HG02763 (cell line): ENCODE results near the gene CFHR1.
"Not testable (repeated sequence)": the region's sequence is repeated elsewhere in the genome, so short reads cannot be mapped to it uniquely, and the experiment has no call there.

Source experiments
- ATAC-seq: cut with Tn5 transposase; IDR thresholded peaks from one replicate; pipeline ENCODE4 v1.9.1; 2021; ENCODE audit warnings: mild to moderate bottlenecking, moderate library complexity; ENCODE audit not compliant: unreplicated experiment

Gene CFHR1

DNA sequence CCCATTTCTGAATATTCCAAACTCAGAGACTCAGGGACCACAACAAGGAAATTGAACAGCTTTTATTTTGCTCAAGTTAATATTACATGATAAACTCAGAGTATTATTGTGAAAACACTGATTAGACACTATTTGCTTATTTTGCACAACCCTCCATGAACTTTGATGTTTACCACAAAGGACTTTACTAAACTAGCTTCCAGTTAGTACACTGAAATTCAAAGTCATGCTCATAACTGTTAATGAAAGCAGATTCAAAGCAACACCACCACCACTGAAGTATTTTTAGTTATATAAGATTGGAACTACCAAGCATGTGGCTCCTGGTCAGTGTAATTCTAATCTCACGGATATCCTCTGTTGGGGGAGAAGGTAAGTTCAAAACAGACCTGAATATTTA, at the start of gene CFHR1:
CFHR1 (plus strand) TSS at position 201 of the 400 bp plus-strand sequence; CDS start at position 315, 114 bp downstream.
- not testable (repeated sequence) for ATAC-seq

DNA sequence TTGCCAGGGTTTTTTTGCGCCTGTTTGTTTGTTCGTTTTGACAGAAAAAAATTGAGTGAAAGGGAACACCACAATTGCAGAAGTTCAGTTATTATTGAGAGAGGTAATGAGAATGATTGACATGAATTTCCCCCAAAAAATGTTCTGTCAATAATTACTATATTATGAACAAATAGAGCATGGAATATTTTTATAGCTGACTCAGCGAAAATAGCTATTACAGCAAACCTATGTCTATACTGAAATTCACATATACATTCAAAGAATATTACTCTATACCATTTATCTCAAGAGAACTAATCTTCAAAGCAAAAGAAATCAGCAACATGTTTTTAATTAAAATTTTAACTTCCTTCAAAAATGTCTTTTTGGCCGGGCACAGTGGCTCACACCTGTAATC, 49.7 kb upstream of the CFHR1 start:
- not testable (repeated sequence) for ATAC-seq

DNA sequence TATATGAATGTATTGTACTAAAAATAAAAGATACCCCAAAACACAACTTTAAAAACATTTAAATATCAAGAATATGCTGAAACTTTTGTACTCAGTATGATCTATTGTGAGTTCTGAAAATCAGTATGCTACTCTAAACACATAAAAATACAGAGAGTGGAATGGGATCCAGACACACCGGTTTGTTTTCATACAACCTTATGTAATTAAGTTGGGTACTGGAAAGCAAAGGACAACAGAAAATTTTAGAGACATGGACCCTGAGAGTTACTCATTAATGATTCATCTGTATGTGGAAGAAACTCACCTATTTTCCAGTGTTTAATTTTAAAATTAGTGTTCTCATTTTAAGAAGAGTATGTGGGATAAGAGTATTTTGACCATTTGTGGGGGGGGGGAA, 45.8 kb upstream of the CFHR1 start:
- no peak for ATAC-seq

DNA sequence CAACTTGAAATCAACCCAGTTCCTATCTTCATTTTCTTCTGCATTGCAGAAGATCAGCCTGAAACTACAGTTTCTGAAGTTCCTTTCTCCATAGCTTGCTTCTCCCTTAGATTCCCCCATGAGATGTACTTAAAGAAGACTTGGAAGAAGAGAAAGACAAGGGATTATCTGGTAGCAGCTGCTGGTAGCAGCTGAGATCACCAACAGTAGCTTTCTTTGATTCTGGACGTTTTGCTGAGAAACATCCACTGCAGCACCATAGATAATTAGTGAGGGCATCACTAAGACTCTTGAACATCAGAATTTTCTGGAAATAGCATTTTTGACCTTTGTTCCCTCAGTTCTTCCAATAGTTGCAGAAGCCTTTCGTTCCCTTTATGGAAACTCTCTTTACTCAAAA, 45.4 kb upstream of the CFHR1 start:
- no peak for ATAC-seq

DNA sequence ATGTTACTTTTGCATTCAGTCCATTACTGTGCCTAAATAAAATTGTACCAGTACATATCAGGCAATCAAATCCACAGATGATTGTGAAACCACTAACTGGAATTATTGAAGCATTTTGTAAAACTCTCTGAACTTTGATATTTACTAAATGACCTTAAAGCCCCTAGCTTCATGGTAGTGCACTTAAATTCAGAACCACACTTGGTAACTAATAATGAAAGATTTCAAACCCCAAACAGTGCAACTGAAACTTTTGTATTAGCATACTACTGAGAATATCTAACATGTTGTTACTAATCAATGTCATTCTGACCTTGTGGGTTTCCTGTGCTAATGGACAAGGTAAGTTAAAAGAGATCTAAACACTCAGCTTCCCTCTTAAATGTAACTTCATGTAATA, 44.9 kb upstream of the CFHR1 start, which contains the start of gene CFHR3:
CFHR3 (plus strand) TSS at position 238 of the 400 bp plus-strand sequence; CDS start at position 285, 47 bp downstream.
- ATAC-seq: no peak

DNA sequence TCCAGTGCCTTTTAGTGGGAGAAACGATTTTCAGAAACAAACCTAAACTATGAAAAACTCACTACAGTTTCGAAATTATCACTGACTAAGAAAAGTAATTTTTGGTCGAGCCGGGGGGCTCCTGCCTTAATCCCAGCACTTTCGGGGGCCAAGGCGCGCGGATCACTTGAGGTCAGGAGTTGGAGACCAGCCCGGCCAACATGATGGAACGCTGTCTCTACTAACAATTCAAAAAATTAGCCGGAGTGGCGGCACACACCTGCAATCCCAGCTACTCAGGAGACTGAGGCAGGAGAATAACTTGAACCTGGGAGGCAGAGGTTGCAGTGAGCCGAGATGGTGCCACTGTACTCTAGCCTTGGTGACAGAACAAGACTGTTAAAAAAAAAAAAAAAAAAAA, 41.9 kb upstream of the CFHR1 start:
- no peak for ATAC-seq

DNA sequence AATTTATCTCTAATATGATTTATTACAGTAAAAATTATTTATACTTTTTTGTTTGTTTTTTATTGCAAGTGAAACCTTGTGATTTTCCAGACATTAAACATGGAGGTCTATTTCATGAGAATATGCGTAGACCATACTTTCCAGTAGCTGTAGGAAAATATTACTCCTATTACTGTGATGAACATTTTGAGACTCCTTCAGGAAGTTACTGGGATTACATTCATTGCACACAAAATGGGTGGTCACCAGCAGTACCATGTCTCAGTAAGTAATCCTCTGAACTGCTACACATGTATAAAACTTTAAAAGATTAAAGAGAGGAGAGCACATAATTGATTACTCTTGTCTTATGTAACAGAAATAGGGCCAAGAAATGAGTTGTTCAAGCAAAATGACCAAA, 40.4 kb upstream of the CFHR1 start:
- no peak for ATAC-seq

DNA sequence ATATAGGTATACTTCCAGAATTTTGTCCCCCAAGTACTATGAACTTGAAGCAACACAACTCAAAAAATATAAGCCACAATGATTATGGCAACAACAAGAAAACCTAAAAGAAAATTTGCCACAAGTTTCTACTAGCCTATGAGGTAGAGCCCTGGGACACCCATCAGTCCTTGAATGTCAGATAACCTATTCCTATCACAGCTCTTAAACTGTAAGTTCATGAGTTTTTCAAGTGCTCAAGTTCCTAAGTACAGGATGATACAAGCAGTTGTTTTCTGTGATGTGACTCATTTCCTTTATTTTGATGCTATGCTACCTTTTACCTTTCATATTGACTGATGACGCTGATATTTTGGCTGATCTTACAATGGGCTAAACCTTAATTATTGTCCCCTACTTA, 28.3 kb upstream of the CFHR1 start:
- ATAC-seq: not testable (repeated sequence)

DNA sequence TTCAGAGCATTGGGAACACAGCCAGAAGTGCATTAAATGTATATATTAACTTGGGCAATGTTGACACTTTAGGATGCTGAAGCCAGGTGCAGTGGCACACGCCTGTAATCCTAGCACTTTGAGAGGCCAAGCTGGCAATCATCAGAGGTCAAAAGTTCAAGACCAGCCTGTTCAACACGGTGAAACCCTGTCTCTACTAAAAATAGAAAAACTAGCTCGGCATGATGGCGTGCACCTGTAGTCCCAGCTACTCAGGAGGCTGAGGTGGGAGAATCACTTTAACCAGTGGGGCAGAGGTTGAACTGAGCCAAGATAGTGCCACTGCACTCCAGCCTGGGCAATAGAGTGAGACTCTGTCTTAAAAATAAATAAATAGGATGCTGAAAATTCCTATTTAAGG, 25.4 kb upstream of the CFHR1 start:
- not testable (repeated sequence) for ATAC-seq

DNA sequence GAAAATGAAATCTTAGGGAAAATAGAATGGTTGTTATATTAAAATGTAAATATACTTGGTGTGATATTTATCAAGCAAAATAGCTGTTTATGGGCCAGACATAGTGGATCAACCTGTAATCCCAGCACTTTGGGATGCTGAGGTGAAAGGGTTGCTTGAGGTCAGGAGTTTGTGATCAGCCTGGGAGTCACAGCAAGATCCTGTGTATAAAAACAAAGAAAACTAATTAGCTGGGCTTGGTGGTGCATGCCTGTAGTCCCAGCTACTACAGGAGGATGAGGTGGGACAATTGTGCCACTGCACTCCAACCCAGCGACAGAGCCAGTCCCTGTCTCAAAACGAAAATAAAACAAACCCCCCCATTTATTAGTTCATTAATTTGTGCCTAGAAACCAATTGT, 21.6 kb upstream of the CFHR1 start:
- no peak for ATAC-seq

DNA sequence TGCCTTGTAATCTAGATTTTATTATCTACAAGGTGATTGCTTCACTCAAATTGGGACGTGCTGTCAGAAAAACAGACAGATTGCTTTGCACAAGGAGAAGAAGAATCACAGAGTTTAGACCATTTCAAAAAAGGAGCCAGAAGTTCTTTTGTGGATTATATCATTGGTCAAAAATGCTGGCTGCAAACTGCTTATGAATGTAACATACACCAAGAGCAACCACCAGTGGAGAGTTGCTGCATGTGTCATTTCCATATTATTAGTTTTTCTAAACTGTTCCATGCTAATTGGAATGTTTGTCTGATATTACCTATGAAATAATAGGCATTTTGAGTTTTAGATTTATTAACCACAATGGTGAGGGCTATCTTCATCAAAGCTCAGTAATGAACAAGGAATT, 17.6 kb upstream of the CFHR1 start:
- ATAC-seq: not testable (repeated sequence)

DNA sequence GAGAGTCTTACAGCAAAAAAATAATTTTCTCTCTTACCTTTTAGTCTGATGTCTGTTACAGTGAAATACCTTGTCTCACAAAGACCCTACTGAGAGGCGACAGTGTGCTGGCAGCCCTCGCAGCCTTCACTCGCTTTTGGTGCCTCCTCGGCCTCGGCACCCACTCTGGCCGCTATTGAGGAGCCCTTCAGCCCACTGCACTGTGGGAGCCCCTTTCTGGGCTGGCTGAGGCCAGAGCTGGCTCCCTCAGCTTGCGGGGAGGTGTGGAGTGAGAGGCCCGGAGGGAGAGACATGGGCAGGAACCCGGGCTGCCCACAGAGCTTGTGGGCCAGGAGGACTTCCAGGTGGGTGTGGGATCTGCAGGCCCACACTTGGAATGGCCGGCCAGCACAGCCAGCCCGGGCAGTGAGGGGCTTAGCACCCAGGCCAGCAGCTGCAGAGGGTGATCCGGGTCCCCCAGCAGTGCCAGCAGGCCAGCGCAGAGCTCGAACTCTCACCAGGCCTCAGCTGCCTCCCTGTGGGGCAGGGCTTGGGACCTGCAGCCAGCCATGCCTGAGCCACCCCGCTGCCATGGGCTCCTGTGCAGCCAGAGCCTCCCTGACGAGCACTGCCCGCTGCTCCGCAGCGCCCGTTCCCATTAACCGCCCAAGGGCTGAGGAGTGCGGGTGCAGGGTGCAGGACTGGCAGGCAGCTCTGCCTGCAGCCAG, 10.8 kb upstream of the CFHR1 start:
- no peak for ATAC-seq

DNA sequence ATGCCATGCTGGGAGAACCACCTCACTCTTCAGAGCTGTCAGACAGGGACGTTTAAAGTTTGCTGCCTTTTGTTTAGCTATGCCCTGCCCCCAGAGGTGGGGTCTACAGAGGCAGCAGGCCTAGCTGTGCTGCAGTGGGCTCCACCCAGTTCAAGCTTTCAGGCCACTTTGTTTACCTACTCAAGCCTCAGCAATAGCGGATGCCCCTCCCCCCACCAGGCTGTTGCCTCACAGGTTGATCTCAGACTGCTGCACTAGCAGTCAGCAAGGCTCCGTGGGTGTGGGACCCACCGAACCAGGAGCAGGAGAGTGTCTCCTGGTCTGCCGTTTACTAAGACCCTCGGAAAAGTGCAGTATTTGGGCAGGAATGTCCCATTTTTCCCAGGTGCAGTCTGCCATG, 2.1 kb upstream of the CFHR1 start:
- not testable (repeated sequence) for ATAC-seq

DNA sequence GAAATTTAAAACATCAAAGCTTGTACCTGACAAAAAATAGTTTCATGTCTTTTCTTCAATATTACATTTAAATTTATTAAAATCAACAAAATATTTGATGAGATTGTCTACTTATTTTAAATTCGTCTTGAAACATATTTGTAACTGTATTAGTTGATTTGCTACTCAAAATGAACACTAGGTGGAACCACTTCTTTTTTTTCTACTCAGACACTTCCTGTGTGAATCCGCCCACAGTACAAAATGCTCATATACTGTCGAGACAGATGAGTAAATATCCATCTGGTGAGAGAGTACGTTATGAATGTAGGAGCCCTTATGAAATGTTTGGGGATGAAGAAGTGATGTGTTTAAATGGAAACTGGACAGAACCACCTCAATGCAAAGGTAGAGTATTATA, 8.3 kb downstream of the CFHR1 start:
- ATAC-seq: not testable (repeated sequence)

DNA sequence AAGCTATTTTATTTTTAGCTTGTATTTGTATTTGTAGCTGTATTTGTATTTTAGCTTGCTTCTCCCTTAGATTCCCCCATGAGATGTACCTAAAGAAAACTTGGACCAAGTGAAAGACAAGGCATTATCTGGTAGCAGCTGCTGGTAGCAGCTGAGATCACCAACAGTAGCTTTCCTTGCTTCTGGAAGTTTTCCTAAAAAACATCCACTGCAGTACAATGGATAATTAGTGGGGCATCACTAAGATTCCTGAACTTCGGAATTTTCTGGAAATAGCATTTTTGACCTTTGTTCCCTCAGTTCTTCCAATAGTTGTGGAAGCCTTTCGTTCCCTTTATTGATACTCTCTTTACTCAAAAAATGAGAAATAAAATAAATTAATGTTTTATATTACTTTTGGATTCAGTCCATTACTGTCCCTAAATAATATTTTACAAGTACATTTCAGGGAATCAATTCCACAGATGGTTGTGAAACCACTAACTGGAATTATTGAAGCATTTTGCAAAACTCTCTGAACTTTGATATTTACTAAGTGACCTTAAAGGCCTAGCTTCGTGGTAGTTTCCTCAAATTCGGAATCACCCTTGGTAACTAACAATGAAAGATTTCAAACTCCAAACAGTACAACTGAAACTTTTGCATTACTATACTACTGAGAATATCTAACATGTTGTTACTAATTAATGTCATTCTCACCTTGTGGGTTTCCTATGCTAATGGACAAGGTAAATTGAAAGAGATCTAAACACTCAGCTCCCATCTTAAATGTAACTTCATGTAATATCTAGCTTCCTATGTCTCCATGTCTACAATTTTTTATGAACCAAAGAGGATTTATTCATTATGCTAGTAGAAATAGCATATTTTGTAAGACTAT, 30.3 kb downstream of the CFHR1 start:
- ATAC-seq: not testable (repeated sequence)

DNA sequence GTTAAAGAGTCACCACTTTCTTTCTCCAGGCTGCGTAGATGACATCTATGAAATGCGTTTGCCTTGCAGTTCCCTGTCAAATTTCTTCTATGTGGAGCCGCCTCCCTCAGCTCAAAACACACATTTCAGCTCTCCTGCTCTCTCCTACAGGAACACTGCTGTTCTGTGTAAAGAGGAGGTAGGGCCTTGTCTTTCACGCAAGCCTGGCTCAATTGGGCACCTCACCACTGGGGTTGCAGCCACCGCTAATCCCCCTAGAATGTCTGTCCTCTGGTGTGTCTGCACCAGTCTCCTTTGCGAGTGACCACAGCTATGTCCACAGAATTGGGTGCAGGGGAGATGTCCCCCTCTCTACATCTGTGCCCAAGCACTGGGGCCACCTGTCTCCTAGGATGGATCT, 36.5 kb downstream of the CFHR1 start:
- ATAC-seq: no peak

DNA sequence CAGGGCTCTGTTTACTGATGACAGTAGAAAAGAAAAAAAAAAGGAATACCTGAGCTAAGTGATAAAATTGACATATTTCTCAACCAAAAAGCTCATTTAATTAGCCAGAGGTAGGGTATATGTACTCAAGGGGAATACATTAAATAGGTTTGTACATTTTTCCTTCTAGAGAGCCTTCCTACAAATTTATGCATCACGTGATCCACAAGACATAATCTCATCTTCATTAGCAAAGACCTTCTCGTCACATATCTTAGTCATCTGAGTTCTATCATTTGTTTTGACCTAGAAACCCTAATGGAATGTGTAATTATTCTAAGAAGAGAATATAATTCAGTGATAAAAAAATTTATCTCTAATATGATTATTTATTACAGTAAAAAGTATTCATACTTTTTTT, 37.7 kb downstream of the CFHR1 start:
- no peak for ATAC-seq

DNA sequence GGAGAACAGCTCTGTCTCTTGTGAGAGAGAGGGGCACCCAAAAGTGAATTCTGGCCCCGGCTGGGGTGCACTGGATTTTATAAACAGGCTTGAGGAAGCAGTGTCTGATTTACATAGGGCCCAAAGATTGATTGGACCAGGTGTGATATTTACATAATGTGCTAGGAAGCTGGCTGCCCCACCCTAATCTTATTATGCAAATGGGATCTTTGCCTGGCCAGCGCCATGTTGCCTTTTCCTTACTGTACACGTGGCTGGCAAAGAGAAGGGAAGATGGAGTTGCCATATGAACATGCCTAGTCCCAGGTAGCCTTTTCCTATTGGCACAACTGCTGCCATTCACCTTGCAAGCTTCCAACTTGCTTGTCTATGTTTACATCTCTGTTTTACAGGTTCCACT, 39.3 kb downstream of the CFHR1 start:
- ATAC-seq: no peak

DNA sequence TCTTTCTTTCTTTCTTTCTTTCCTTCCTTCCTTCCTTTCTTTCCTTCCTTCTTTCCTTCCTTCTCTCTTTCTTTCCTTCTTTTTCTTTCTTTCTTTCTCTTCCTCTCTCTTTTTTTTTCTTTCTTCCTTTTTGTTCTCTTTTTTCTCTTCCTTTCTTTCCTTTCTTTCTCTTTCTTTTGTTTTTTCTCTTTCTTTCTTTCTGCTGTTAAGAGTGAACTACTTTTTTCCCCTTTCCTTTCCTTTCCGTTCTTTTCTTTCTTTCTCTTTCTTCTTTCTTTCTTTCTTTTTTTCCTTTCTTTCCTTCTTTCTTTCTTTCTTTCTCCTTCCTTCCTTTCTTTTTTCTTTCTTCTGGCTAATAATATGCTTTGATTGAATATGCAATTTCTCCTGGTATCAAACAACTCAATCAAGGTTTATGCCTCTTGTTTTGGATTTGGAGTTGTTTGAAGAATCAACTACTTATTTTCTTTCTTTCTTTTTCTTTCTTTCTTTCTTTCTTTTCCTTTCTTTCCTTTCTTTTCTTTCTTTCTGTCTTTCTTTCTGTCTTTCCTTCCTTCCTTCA, 40.9 kb downstream of the CFHR1 start:
- no peak for ATAC-seq

DNA sequence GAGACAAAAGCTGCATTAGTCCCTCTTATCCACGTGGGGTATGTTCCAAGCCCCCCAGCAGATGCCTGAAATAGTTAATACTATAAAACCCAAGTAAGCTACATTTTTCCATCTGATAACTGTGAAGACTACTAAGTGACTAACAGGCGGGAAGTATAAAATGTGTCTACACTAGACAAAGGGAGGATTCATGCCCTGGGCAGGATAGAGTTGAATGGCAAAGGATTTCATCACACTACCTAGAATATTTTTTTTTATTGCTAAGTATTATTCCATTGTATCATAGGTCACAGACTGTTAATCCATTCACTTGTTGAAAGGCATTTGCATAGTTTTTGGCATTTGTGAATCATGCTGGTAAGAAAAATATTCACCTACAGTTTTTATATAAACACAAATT, 41.9 kb downstream of the CFHR1 start:
- no peak for ATAC-seq

DNA sequence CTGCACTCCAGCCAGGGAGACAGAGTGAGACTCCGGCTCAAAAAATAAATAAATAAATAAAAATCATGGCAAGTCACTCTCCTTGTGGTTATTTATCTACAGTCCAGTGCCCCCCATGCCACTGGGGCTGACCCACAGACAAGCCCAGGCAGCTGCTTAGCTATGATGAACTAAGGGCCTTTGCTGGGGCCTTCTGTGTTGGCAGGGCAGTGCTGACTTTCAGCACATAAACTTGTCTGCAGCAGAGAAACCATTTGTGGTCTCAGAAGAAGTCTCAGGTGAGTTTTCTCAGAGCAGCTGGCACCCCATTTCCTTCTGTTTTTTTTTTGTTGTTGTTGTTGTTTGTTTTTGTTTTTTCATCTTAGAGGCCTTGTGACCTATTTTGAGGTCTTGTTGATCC, 47.4 kb downstream of the CFHR1 start:
- ATAC-seq: no peak

DNA sequence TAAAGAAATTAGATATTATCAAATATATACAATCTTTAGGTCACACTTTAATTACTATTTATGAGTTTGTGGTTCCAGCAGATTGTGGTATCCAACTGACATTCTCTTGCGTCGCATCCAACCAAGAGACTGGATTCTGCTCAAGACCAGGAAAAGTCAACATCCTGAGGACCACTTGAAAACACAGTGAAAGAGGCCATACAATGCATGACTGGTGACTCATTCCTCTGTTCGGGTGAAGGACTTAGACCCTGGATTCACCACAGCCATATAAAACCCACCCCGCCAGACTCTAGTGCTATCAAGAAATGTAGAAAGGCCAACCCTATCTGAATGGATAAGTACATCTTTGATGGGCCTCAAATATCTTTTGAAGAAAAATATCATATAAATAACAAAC, 53.9 kb downstream of the CFHR1 start:
- ATAC-seq: no peak
